ENCODE results near the gene PLAU.

Gene PLAU

DNA sequence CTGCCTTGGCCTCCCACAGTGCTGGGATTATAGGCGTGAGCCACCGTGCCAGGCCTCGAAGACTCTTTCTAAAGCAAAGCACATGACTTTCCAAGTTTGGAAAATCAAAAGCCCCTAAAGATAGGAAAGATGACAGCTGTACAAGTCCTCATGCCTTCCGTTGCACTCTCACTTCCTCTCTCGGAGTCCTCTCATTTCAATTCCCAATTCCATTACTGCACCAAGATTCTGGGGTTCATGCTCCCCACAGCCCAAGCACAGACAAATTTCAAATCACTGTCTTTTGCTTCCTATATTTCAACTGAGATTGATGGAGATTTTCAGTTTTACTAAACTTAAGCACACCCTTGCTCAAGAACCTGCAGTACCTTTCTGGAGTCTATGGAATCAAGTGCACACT lies 10.9 kb upstream of the PLAU start:
- Histone ChIP-seq H2BK120ac (ENCODE audit: insufficient read depth, low read length, poor library complexity) (no peak overlapping the region), H3K23ac (ENCODE audit: low read length) (no peak overlapping the region), H3K27me3 (ENCODE audit: insufficient read depth, low read length) (no peaks in the 10 kb centered on the region), H3K9me3 (ENCODE audit: insufficient read depth, low read depth, low read length) (no peaks in the 10 kb centered on the region), H4K8ac (ENCODE audit: low read depth, low read length) (no peak overlapping the region), H3K4me3 (ENCODE audit: low read depth, low read length) (no peak overlapping the region), H2BK12ac (ENCODE audit: low read length) (no peak overlapping the region), H4K12ac (ENCODE audit: low read depth, low read length) (no peak overlapping the region), H3K27ac (ENCODE audit: low read depth, low read length) (no peak overlapping the region), H3K4me2 (ENCODE audit: low read length) (no peak overlapping the region), H3K14ac (ENCODE audit: low read length) (no peak overlapping the region), H3K4me1 (ENCODE audit: control insufficient read depth in 1 of 2, insufficient read depth in 2 of 2, low read length in 2 of 2) (peaks cover 5 to 13% of the 10 kb centered on the region in 2 experiments), H3K79me2 (ENCODE audit: control insufficient read depth, insufficient read depth, low read length, poor library complexity) (no peaks in the 10 kb centered on the region), H2AK5ac (ENCODE audit: low read length) (no peak overlapping the region), H4K91ac (ENCODE audit: low read depth, low read length) (no peak overlapping the region), H3K79me1 (ENCODE audit: low read length) (peaks cover 6% of the 10 kb centered on the region), H3K4ac (ENCODE audit: low read depth, low read length) (no peak overlapping the region), H3K18ac (ENCODE audit: low read length) (no peak overlapping the region), H3K36me3 (ENCODE audit: control insufficient read depth in 1 of 2, insufficient read depth in 2 of 2, low read length in 2 of 2) (no peaks in the 10 kb centered on the region), H3K9ac (ENCODE audit: low read length) (no peak overlapping the region), H2AFZ (ENCODE audit: insufficient read depth, low read length, poor library complexity) (no peak overlapping the region), H2BK5ac (ENCODE audit: low read depth, low read length, poor library complexity) (no peak overlapping the region)
- DNase-seq: no peak
- no CpG with 5 or more reads among the region's 5 CpGs for WGBS (ENCODE audit: extremely low coverage, insufficient coverage, insufficient read length)

DNA sequence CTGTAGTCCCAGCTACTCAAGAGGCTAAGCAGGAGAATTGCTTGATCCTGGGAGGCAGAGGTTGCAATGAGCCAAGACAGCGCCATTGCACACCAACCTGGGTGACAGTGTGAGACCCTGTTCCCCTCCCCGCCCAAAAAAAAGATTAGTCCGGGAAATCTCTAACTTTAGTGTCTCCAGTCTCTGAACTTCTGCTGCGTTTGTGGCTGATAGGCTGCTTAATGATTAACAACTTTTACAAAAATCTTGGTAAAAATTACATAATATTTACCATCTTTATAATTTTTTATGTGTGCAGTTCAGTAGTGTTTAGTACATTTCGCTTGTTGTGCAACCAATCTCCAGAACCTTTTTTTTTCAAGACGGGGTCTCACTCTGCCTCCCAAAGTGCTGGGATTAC lies 9.7 kb upstream of the PLAU start:
- Histone ChIP-seq H3K14ac (ENCODE audit: low read length) (no peak overlapping the region), H4K8ac (ENCODE audit: low read depth, low read length) (no peak overlapping the region), H2AK5ac (ENCODE audit: low read length) (no peak overlapping the region), H3K23ac (ENCODE audit: low read length) (no peak overlapping the region), H3K18ac (ENCODE audit: low read length) (no peak overlapping the region), H3K4me1 (ENCODE audit: control insufficient read depth in 1 of 2, insufficient read depth in 2 of 2, low read length in 2 of 2) (peaks cover 6 to 13% of the 10 kb centered on the region in 2 experiments), H3K4me2 (ENCODE audit: low read length) (no peak overlapping the region), H3K27me3 (ENCODE audit: insufficient read depth, low read length) (no peaks in the 10 kb centered on the region), H2BK5ac (ENCODE audit: low read depth, low read length, poor library complexity) (no peak overlapping the region), H3K4ac (ENCODE audit: low read depth, low read length) (no peak overlapping the region), H3K36me3 (ENCODE audit: control insufficient read depth in 1 of 2, insufficient read depth in 2 of 2, low read length in 2 of 2) (no peaks in the 10 kb centered on the region), H3K27ac (ENCODE audit: low read depth, low read length) (no peak overlapping the region), H3K79me2 (ENCODE audit: control insufficient read depth, insufficient read depth, low read length, poor library complexity) (no peaks in the 10 kb centered on the region), H2BK120ac (ENCODE audit: insufficient read depth, low read length, poor library complexity) (no peak overlapping the region), H4K91ac (ENCODE audit: low read depth, low read length) (no peak overlapping the region), H3K4me3 (ENCODE audit: low read depth, low read length) (no peak overlapping the region), H3K9ac (ENCODE audit: low read length) (no peak overlapping the region), H3K79me1 (ENCODE audit: low read length) (peaks cover 12% of the 10 kb centered on the region), H4K12ac (ENCODE audit: low read depth, low read length) (no peak overlapping the region), H2BK12ac (ENCODE audit: low read length) (no peak overlapping the region), H2AFZ (ENCODE audit: insufficient read depth, low read length, poor library complexity) (no peak overlapping the region), H3K9me3 (ENCODE audit: insufficient read depth, low read depth, low read length) (no peaks in the 10 kb centered on the region)
- no peak for DNase-seq
- WGBS (ENCODE audit: extremely low coverage, insufficient coverage, insufficient read length): no CpG with 5 or more reads among the region's 6 CpGs

DNA sequence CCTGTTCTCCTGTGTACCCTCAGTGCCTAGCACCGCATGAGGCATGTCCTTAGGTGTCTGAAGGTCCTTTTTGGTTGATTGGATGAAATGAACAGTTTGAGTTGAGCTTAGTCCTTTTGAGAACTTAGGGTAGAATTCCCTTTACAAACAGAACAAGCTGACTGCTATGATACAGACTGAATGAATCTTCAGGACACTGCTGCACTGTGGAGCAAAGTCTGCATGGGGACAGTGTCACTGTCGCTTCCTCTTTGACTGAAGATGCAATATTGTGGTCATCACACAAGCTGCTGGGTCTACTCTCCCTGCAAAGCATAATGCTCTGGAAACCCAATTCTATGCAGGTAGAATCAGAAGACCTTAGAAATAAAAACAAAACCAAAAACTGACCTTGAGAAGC lies 8.6 kb upstream of the PLAU start:
- no CpG with 5 or more reads among the region's 2 CpGs for WGBS (ENCODE audit: extremely low coverage, insufficient coverage, insufficient read length)

GRCh38 chr10:73905256-73906020 lies 5.5 kb upstream of the PLAU start:
- DNase-seq: peak in 1 of 2 donors; percentile 34
- WGBS (ENCODE audit: extremely low coverage, insufficient coverage, insufficient read length): no CpG with 5 or more reads among the region's 4 CpGs
- peak overlapping the region; percentile 75 for H2BK12ac ChIP-seq (ENCODE audit: low read length)
- H4K91ac ChIP-seq (ENCODE audit: low read depth, low read length): peak overlapping the region; percentile 59
- H3K23ac ChIP-seq (ENCODE audit: low read length): no peak overlapping the region
- no peak overlapping the region for H2BK5ac ChIP-seq (ENCODE audit: low read depth, low read length, poor library complexity)
- H3K9me3 ChIP-seq (ENCODE audit: insufficient read depth, low read depth, low read length): no peaks in the 10 kb centered on the region
- H3K27ac ChIP-seq (ENCODE audit: low read depth, low read length): no peak overlapping the region
- H3K4me1 ChIP-seq (ENCODE audit: control insufficient read depth in 1 of 2, insufficient read depth in 2 of 2, low read length in 2 of 2): peaks cover 9 to 22% of the 10 kb centered on the region in 2 experiments
- peaks cover 16% of the 10 kb centered on the region for H3K79me1 ChIP-seq (ENCODE audit: low read length)
- peak overlapping the region; percentile 15 for H3K4ac ChIP-seq (ENCODE audit: low read depth, low read length)
- no peaks in the 10 kb centered on the region for H3K36me3 ChIP-seq (ENCODE audit: control insufficient read depth in 1 of 2, insufficient read depth in 2 of 2, low read length in 2 of 2)
- H4K12ac ChIP-seq (ENCODE audit: low read depth, low read length): no peak overlapping the region
- no peak overlapping the region for H4K8ac ChIP-seq (ENCODE audit: low read depth, low read length)
- peak overlapping the region; percentile 35 for H2AK5ac ChIP-seq (ENCODE audit: low read length)
- H3K4me2 ChIP-seq (ENCODE audit: low read length): no peak overlapping the region
- no peak overlapping the region for H3K9ac ChIP-seq (ENCODE audit: low read length)
- no peak overlapping the region for H3K18ac ChIP-seq (ENCODE audit: low read length)
- H3K79me2 ChIP-seq (ENCODE audit: control insufficient read depth, insufficient read depth, low read length, poor library complexity): no peaks in the 10 kb centered on the region
- H2BK120ac ChIP-seq (ENCODE audit: insufficient read depth, low read length, poor library complexity): peak overlapping the region; percentile 38
- H2AFZ ChIP-seq (ENCODE audit: insufficient read depth, low read length, poor library complexity): no peak overlapping the region
- H3K14ac ChIP-seq (ENCODE audit: low read length): peak overlapping the region; percentile 14
- peaks cover 2% of the 10 kb centered on the region for H3K27me3 ChIP-seq (ENCODE audit: insufficient read depth, low read length)
- no peak overlapping the region for H3K4me3 ChIP-seq (ENCODE audit: low read depth, low read length)

More for the DNA sequence above, 8.6 kb upstream of the PLAU start:
- Histone ChIP-seq H4K8ac (ENCODE audit: low read depth, low read length) (no peak overlapping the region), H3K9me3 (ENCODE audit: insufficient read depth, low read depth, low read length) (no peaks in the 10 kb centered on the region), H3K4me1 (ENCODE audit: control insufficient read depth in 1 of 2, insufficient read depth in 2 of 2, low read length in 2 of 2) (peaks cover 15 to 18% of the 10 kb centered on the region in 2 experiments), H3K23ac (ENCODE audit: low read length) (no peak overlapping the region), H3K4me2 (ENCODE audit: low read length) (no peak overlapping the region), H2BK120ac (ENCODE audit: insufficient read depth, low read length, poor library complexity) (no peak overlapping the region), H3K27me3 (ENCODE audit: insufficient read depth, low read length) (no peaks in the 10 kb centered on the region), H3K27ac (ENCODE audit: low read depth, low read length) (no peak overlapping the region), H2BK12ac (ENCODE audit: low read length) (no peak overlapping the region), H3K9ac (ENCODE audit: low read length) (no peak overlapping the region), H3K36me3 (ENCODE audit: control insufficient read depth in 1 of 2, insufficient read depth in 2 of 2, low read length in 2 of 2) (no peaks in the 10 kb centered on the region), H3K18ac (ENCODE audit: low read length) (no peak overlapping the region), H4K12ac (ENCODE audit: low read depth, low read length) (no peak overlapping the region), H3K4me3 (ENCODE audit: low read depth, low read length) (no peak overlapping the region), H2AFZ (ENCODE audit: insufficient read depth, low read length, poor library complexity) (no peak overlapping the region), H3K14ac (ENCODE audit: low read length) (no peak overlapping the region), H2BK5ac (ENCODE audit: low read depth, low read length, poor library complexity) (no peak overlapping the region), H4K91ac (ENCODE audit: low read depth, low read length) (no peak overlapping the region), H3K4ac (ENCODE audit: low read depth, low read length) (no peak overlapping the region), H2AK5ac (ENCODE audit: low read length) (no peak overlapping the region), H3K79me1 (ENCODE audit: low read length) (peaks cover 17% of the 10 kb centered on the region), H3K79me2 (ENCODE audit: control insufficient read depth, insufficient read depth, low read length, poor library complexity) (no peaks in the 10 kb centered on the region)
- no peak for DNase-seq
